Parathyroid adenoma (tissue), 2 donors: ENCODE measurements around the gene PLPP6.

ENCODE experiments used
- H2AFZ ChIP-seq: fragments of 300-600 bp; sonication (generic); one replicate; pipeline ENCODE4 v1.7.0; 2017; ENCODE audit warnings: antibody characterized with exemption, mild to moderate bottlenecking
- H3K27ac ChIP-seq: fragments of 300-600 bp; sonication (generic); one replicate; pipeline ENCODE4 v1.7.0; 2017
- H3K27me3 ChIP-seq: fragments of 300-600 bp; sonication (generic); one replicate; pipeline ENCODE4 v1.7.0; 2017; ENCODE audit warnings: low read length; ENCODE audit not compliant: control insufficient read depth, insufficient read depth
- H3K36me3 ChIP-seq: fragments of 300-600 bp; sonication (generic); one replicate; pipeline ENCODE4 v1.7.0; 2017; ENCODE audit warnings: low read length; ENCODE audit not compliant: control insufficient read depth, insufficient read depth
- H3K4me1 ChIP-seq: fragments of 300-600 bp; sonication (generic); one replicate; pipeline ENCODE4 v1.7.0; 2017; ENCODE audit warnings: control low read depth
- H3K4me2 ChIP-seq: fragments of 300-600 bp; sonication (generic); one replicate; pipeline ENCODE4 v1.7.0; 2017; ENCODE audit warnings: low read length
- H3K4me3 ChIP-seq: fragments of 300-600 bp; sonication (generic); one replicate; pipeline ENCODE4 v1.7.0; 2017; ENCODE audit warnings: low read depth, low read length
- H3K79me2 ChIP-seq: fragments of 300-600 bp; sonication (generic); one replicate; pipeline ENCODE4 v1.7.0; 2017; ENCODE audit warnings: control low read depth
- H3K9ac ChIP-seq: fragments of 300-600 bp; sonication (generic); one replicate; pipeline ENCODE4 v1.7.0; 2017; ENCODE audit warnings: mild to moderate bottlenecking
- H3K9me3 ChIP-seq: fragments of 300-600 bp; sonication (generic); one replicate; pipeline ENCODE4 v1.7.0; 2017; ENCODE audit warnings: low read length; ENCODE audit not compliant: control insufficient read depth
- CTCF ChIP-seq: fragments of 300-600 bp; sonication (generic); IDR thresholded peaks from one replicate; pipeline ENCODE4 v1.7.0; 2017; ENCODE audit warnings: antibody characterized with exemption, mild to moderate bottlenecking
- donor health status: primary hyperparathyroidism.

PLPP6 gene

GRCh38 chr9:4679268-4680172 lies 17.4 kb downstream of the PLPP6 start, which contains the start of gene CDC37L1:
Gene CDC37L1 (plus strand): TSS chr9:4679569. CDS start chr9:4679768, 199 bp downstream.
- Histone ChIP-seq H3K4me1 (peaks cover 2% of the 10 kb centered on the region), H3K27me3 (no peaks in the 10 kb centered on the region), H3K27ac (peak within 1 kb of the TSS; percentile 94), H3K4me3 (peak within 1 kb of the TSS; percentile 99), H2AFZ (peak within 1 kb of the TSS; percentile 90), H3K9ac (peak within 1 kb of the TSS; percentile 80), H3K79me2 (peaks cover 2% of the 10 kb centered on the region), H3K9me3 (no peaks in the 10 kb centered on the region), H3K4me2 (peak within 1 kb of the TSS; percentile 99), H3K36me3 (no peaks in the 10 kb centered on the region)
- peak; percentile 58 for TF ChIP-seq CTCF

- Histone ChIP-seq H2AFZ (peak overlapping the region; percentile 90), H3K79me2 (peaks cover 2% of the 10 kb centered on the region), H3K4me2 (peak overlapping the region; percentile 99), H3K36me3 (no peaks in the 10 kb centered on the region), H3K27ac (peak overlapping the region; percentile 94), H3K9me3 (no peaks in the 10 kb centered on the region), H3K4me3 (peak overlapping the region; percentile 99), H3K4me1 (peaks cover 2% of the 10 kb centered on the region), H3K9ac (no peak overlapping the region), H3K27me3 (no peaks in the 10 kb centered on the region)
- no peak for TF ChIP-seq CTCF
Measured at GRCh38 chr9:4680173-4680525, 18.1 kb downstream of the PLPP6 start.

GRCh38 chr9:4680750-4681149 lies 18.7 kb downstream of the PLPP6 start:
- Histone ChIP-seq H3K9ac (no peak overlapping the region), H3K4me1 (peaks cover 2% of the 10 kb centered on the region), H3K27ac (no peak overlapping the region), H3K27me3 (no peaks in the 10 kb centered on the region), H3K9me3 (no peaks in the 10 kb centered on the region), H2AFZ (no peak overlapping the region), H3K79me2 (peaks cover 2% of the 10 kb centered on the region), H3K4me3 (peak overlapping the region; percentile 99), H3K36me3 (no peaks in the 10 kb centered on the region), H3K4me2 (peak overlapping the region; percentile 99)
- no peak for TF ChIP-seq CTCF

- Histone ChIP-seq H3K4me1 (peaks cover 2% of the 10 kb centered on the region), H3K9ac (no peak overlapping the region), H3K27me3 (no peaks in the 10 kb centered on the region), H2AFZ (no peak overlapping the region), H3K4me3 (no peak overlapping the region), H3K9me3 (no peaks in the 10 kb centered on the region), H3K36me3 (no peaks in the 10 kb centered on the region), H3K4me2 (no peak overlapping the region), H3K79me2 (peaks cover 2% of the 10 kb centered on the region), H3K27ac (no peak overlapping the region)
- TF ChIP-seq CTCF: no peak
Measured at GRCh38 chr9:4684820-4685219, 22.7 kb downstream of the PLPP6 start.
